Mammary epithelial cell (primary cell): Measurements from ENCODE around the gene RIBC2.

Experiments used
- CTCF ChIP-seq, 2 donors: IDR thresholded peaks in 1 of 2; conservative IDR thresholded peaks in 1 of 2; 2 replicates each; pipeline ENCODE4 v1.5.1; 2011 to 2012; ENCODE audit warnings: inconsistent platforms in 2 of 2, low read length in 2 of 2, mild to moderate bottlenecking in 2 of 2, control low read depth in 1 of 2, low read depth in 1 of 2; ENCODE audit not compliant: insufficient read depth in 1 of 2; ENCODE audit errors: extremely low read depth in 1 of 2
- EZH2 ChIP-seq: IDR thresholded peaks from 2 replicates; pipeline ENCODE4 v1.6.1; 2012; ENCODE audit warnings: low read length, inconsistent platforms, borderline replicate concordance

GRCh38 chr22:45389546-45389945 lies 23.9 kb upstream of the RIBC2 start:
- TF ChIP-seq EZH2 = no peak
- TF ChIP-seq CTCF (conservative IDR thresholded peaks at IDR 0.05 in 1 of 2, IDR thresholded peaks at IDR 0.05 in 1 of 2; ENCODE audit: extremely low read depth in 1 of 2, insufficient read depth in 1 of 2, low read depth in 1 of 2, low read length in 2 of 2) = no peak
